Stomach (tissue), 4 donors: ENCODE data around the gene TRIM9.

Source experiments
- EP300 ChIP-seq: sonication (generic); formaldehyde crosslinking; IDR thresholded peaks from one replicate; pipeline ENCODE4 v1.6.1; 2017; ENCODE audit warnings: antibody characterized with exemption
- POLR2A ChIP-seq, 4 donors: fragments of 450-650 bp; IDR thresholded peaks; one replicate each; pipeline ENCODE4 v1.6.1; 2016; ENCODE audit warnings: antibody characterized with exemption in 4 of 4, control low read depth in 2 of 4, mild to moderate bottlenecking in 1 of 4, moderate library complexity in 1 of 4
- POLR2AphosphoS5 ChIP-seq, 3 donors: sonication (generic); formaldehyde crosslinking; IDR thresholded peaks; one replicate each; pipeline ENCODE4 v1.6.1; 2016; ENCODE audit warnings: antibody characterized with exemption in 3 of 3
- TF ChIP-seq, protein P1 (sequence below), 7 experiments: fragments of 450-650 bp in 4 of 7; fragments of 200-600 bp in 3 of 7; sonication (generic) in 3 of 7; IDR thresholded peaks; one replicate each; pipeline ENCODE4 v1.5.1; 2016 to 2019; ENCODE audit warnings: antibody characterized with exemption in 7 of 7, control low read depth in 2 of 7, mild to moderate bottlenecking in 1 of 7

DNA sequence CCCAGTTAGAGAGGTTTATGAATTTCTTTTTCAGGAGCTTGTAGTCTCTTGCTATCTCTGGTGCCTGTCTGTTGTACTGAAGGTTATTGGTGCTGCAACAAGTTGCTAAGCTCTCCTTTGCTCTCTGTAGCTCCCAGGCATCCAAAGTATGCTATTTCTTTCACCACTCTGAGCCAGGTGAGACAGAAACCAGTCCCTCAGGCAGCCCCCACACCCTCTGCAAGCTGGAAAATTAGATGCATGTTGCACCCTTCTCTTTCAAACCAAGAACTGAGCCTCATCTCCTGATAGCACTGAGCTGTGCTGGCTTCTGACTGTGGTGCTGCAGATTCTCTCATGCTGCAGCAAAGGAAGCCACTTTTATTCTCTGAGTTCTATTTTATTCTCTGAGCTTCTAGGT lies 9.6 kb upstream of the TRIM9 start:
- TF ChIP-seq, protein P1, sequence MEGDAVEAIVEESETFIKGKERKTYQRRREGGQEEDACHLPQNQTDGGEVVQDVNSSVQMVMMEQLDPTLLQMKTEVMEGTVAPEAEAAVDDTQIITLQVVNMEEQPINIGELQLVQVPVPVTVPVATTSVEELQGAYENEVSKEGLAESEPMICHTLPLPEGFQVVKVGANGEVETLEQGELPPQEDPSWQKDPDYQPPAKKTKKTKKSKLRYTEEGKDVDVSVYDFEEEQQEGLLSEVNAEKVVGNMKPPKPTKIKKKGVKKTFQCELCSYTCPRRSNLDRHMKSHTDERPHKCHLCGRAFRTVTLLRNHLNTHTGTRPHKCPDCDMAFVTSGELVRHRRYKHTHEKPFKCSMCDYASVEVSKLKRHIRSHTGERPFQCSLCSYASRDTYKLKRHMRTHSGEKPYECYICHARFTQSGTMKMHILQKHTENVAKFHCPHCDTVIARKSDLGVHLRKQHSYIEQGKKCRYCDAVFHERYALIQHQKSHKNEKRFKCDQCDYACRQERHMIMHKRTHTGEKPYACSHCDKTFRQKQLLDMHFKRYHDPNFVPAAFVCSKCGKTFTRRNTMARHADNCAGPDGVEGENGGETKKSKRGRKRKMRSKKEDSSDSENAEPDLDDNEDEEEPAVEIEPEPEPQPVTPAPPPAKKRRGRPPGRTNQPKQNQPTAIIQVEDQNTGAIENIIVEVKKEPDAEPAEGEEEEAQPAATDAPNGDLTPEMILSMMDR (IDR thresholded peaks at IDR 0.05), result no peak
- TF ChIP-seq POLR2A (IDR thresholded peaks at IDR 0.05), result no peak
- no peak for TF ChIP-seq POLR2AphosphoS5 (IDR thresholded peaks at IDR 0.05)
- no peak for TF ChIP-seq EP300
